Dermis microvascular lymphatic vessel endothelial cell (primary cell): ENCODE measurements around the gene UNC80. TPM values are rescaled to one million over a fixed set of nuclear protein-coding genes. Genes with fewer than 3 reads are reported as not detected.

Experiments used
- DNase-seq, 2 donors: peaks; one replicate each; pipeline versions ENCODE4 v3.0.0 to v3.0.0-alpha.2; 2010; ENCODE audit warnings: low read depth in 2 of 2
- total RNA-seq: library from RNA; depleted of rRNA; stranded (reverse); fragments of >200 nt; gene quantifications from 2 replicates; pipeline ENCODE4 v1.2.1, GENCODE V29; 2014

The UNC80 gene
- total RNA-seq, 1 donor from 2014 or later: 0.39 TPM

DNA sequence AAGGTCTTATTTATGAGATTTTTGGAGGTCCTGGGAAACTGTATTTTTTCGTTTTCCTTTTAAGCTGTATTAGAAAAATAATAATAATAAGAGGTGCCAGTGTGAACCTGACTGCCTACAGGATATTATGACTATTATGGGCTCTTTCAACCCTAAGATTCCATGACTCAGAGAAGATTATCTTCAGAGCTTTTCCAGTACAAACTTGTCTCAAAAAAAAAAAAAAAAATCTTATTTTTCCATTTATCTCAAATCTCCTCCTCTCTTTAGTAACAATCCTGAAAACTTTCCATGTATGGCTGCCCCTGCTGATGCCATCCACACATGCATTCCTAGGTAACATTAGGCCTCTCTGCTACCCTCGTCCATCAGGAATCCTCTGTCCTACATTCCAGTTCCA lies 194.1 kb downstream of the UNC80 start:
- DNase-seq: no peak

DNA sequence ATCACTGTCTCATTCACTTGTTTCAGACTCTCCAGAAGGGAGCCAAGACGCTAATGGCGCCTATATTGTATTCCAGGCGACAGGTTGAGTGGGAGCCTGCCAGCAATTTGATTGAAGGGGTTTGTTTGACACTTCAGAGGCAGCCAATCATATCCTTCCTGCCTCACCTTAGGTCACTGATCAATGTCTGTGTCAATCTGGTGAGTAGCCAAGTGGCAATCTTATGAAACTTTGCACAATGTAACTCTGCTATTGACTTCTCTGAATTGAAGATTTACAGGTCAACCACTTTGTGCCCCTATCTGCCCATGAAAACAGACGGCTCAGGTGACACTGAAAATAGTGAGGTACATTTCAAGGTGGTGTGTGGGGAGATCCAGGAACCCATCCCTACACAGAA lies 198.1 kb downstream of the UNC80 start:
- DNase-seq: no peak

- DNase-seq: no peak
Observed at GRCh38 chr2:209970271-209970670, 198.6 kb downstream of the UNC80 start.

DNA sequence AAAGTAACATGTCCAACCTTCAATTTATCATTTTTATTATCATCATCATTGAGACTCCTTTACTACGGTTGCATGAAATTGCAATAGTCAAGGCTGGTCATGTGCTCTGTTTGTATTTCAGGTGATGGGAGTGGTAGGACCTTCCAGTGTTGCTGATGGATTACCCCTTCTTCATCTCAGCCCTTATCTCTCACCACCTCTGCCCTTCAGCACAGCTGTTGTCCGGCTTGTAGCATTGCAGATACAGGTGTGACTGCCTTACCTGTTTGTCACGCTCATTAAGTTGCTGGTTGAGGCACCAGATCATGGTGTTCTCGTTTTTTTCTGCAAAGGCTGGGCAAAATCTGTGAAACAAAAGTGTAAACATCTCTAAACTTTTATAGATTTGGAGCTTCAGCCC lies 199.1 kb downstream of the UNC80 start:
- no peak for DNase-seq

- DNase-seq: no peak
Observed at GRCh38 chr2:209973328-209973727, 201.7 kb downstream of the UNC80 start.

DNA sequence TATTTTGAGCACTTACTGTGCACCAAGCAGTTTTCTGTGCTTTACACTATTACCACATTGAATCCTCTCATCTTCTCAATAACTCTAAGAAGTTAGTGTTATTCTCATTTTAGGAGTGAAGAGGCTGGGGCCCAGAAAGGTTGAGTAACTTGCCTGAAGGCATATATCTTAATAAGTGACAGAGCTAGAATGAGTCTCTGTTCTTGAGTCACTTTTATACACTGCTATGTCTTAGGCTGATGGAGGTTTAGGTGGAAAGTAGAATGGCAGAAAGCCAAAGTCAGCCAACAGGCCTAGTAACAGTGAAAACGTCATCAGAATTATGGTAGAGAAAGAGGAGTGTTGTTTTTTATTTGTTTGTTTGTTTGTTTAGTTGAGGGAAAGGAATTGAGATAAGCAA lies 202.9 kb downstream of the UNC80 start:
- DNase-seq: no peak

DNA sequence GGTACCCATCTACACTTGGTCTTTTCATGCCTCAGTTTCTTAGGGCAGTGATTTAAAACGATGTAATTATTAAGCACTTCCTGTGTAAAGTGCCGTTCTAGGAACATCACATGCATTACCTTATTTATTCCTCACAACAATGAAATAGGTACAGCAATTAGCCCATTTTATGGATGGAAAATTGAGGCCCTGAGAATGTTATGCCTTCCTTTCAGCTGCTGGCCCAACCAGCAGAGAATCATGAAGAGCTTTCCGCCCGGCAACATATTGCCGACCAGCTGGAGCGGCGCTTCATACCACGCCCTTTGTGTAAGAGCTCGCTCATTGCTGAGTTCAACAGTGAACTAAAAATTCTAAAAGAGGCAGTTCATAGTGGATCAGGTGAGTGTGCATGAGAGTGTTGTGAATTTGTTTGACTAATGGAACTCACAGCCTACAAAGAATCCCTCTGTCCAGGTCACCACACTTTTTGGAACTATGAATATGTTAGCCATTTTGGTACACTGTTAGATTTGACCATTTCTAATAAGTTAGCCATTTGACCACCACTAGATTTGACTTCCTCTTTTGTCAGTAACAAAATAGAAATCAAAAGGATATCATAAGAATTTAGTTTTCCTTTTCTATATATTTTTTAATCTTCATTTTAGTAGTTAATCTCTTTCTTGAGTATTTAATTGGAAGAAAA lies 205.2 kb downstream of the UNC80 start:
- no peak for DNase-seq

DNA sequence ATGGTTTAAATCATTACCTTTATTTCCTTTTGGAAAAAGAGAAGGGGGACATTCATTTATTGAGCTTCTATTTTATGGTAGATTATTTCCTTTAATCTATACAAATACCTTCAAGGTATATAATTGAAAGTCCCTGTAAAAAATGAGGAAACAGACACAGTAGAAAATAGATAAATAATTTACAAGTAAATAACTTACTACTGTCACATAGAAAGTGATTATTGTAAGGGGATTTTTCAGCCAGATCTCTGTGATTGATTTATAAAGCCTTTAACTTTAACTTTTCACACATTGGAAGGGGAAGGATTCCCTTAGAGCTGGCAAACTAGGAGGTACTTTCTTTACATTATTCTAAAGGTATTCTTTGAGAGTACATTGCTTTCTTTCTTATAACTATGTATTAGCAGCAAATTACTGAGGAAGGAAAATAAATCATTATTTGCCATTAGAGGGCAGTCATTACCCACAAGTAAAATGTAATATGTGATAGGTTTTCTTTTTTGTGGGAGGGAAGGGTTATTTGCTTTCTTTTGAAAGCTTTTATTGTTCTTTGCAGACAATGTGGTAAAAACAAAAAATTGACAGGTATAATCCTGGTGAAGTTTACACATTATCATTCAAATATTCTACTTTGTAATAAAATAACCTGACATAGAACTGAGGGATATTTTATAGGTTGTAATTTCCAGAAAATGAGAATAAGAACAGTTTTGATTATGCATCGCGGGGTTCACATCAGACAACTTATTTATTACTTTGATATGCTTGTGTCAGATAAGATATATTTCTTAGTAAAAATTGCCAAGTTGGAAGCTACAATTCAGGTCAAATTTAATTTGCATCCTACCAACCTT lies 206.0 kb downstream of the UNC80 start:
- DNase-seq: peak; percentile 36 to 53

GRCh38 chr2:209984291-209984690 lies 212.7 kb downstream of the UNC80 start:
- DNase-seq: no peak

DNA sequence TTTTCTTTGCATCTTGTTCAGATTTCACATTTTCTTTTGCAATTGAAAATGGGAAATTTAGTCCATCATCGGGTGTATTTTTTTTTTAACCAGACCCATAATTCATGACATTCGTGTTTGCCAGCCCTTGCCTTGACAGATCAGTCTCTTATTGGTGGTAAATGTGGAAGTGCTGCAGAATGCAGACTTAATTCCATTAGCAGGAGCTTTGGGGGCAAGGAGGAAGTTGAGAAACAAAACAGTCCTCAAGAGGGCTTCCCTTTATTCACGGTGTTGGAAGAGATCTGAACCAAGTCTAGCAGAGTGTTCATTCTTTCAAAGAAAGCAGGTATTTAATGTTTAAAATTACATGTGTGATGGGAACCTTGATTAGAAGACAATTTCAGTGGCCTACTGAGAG lies 214.2 kb downstream of the UNC80 start:
- DNase-seq: no peak

DNA sequence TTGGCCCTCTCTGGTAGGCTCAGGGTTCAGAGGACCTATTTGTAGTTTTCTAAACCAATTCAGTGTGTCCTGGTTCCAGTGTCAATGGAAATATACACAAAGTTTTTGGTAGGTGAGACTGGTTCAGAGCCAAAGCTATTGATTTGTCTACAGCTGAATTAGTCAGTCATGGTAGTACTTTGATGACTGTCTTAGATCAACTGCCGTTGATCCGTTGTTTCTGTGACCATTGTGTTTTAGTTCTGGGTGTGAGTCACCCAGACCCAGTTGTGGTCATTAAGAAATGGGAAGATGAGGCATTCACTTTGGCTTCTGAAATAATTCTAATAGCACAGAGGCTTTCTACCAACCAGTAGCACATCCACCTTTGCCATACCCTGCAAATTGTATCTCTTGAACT lies 214.8 kb downstream of the UNC80 start:
- DNase-seq: no peak

GRCh38 chr2:209988010-209988409 lies 216.4 kb downstream of the UNC80 start:
- no peak for DNase-seq

DNA sequence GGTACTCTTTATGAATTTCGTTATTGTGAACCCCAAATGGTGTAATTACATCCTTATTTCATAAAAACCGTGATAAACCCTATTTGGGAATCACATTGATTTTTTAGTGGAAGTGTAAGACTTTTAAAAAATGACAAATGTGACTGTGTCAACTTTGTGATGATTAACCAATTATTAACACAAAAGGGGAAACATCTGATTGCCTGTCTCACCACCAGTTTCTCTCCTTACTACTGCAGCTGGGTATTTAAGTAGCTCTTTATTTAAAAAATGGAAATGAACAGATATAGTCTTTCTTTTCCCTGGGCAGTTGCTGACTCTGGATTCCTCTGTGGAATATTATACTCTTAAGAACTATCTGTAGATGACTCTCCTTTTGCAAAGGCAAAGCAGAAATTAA lies 219.2 kb downstream of the UNC80 start:
- no peak for DNase-seq

DNA sequence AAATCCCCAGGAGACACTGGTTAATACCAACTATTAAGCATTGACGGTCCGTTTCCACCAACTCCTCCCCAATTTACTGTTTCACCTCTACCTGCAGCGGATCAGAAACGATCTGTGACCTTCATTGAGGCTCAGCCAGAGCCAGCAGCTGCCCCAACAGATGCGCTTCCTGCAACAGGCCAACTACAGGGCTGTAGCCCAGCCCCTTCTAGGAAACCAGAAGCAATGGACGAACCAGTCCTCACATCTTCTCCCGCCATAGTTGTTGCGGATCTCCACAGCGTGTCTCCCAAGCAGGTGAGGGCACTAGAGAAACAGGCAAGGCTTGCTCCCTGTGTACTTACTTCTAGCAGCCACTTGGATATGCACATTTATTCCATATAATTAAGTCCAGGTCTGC lies 222.3 kb downstream of the UNC80 start:
- no peak for DNase-seq

DNA sequence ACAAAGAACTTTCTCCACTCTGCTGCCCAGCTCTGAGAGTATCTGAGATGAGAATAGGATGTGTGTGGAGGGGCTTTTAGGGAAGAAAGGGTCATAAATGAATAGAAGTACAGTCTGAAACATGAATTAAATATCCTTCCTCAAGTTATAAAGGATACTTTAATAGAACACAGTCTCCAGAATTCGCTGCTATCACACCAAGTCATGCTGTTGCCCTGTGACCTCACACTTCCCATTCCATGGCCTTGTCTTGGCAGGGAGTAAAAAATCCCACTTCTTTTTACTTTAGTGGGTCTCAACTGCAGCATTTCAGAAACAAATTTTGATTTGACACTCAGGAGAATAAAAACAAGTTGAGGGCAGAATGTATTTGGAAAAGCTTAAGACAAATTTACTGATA lies 227.0 kb downstream of the UNC80 start:
- peak in 1 of 2 donors; percentile 81 for DNase-seq

- DNase-seq: no peak
Observed at GRCh38 chr2:210000464-210001324, 229.1 kb downstream of the UNC80 start.

GRCh38 chr2:210002158-210003157 lies 230.8 kb downstream of the UNC80 start, which contains the start of gene RPE:
RPE (plus strand) TSS chr2:210002638; CDS start chr2:210002662, 24 bp downstream.
- DNase-seq: peak; percentile 78 to 93

DNA sequence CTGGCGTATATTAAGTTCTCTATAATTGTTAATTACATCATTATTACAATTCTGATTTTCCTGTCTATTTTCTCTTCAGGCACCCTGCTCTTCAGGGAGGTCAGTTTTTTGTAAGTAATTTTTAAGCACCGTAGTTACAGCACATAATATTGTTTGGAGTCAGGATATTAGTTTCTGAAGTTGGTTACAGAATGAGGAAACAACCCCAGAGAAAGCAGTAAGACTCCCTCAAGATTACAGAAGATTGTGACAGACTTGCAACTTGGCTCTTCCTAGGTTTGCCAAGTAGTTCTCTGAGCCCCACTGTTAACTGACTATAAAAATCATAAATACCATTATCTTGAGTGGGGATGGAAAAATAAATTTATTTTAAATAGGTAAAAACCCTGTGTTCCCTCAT lies 231.7 kb downstream of the UNC80 start:
- DNase-seq: no peak

GRCh38 chr2:210004881-210005280 lies 233.2 kb downstream of the UNC80 start:
- DNase-seq: no peak

GRCh38 chr2:210007895-210008294 lies 236.3 kb downstream of the UNC80 start:
- peak in 1 of 2 donors; percentile 29 for DNase-seq

DNA sequence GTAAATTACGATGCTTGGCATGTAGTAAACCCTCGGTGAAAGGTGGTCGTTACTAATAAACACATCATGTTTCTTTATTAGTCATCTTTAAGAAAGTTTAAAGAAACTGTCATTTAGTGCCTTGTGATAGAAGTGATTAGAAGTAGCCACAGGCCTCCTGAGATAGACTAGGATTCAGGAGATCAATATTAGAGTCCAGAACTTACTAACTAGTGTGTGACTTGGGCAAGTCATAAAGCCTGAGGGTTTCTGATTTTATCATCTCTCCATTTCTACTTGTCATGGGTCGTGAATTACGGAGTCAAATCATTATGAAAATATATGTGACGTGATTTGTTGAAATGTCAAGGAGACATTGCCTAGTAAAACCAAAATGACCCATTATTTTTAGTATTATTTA lies 237.5 kb downstream of the UNC80 start:
- DNase-seq: no peak
